Medulla oblongata (tissue), 1 donor: ENCODE data around the gene ATP13A1.

Experiments used
- DNase-seq: peaks from one replicate; pipeline ENCODE4 v3.0.0-alpha.2; 2015; ENCODE audit errors: extremely low spot score

Gene ATP13A1

DNA sequence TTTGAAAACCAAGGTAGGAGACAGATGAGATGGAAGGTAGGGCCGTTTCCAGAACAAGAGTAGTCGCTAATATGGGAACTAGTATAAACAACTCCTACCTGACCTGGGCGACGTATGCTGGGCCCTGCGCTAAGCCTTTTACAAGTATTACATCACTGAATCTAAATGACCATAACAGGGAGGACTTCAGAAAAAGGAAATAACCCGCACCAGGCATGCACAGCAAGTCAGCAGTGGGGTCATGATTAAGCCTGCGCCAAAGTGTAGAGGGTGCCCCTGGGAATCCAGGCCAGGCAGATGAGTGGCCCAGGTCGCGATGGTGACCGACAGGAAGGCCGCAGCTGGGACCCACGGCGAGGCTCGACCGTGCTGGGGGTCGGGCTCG, 613 bp downstream of the ATP13A1 start:
- DNase-seq = no peak

GRCh38 chr19:19662344-19662743, 1.1 kb downstream of the ATP13A1 start:
- no peak for DNase-seq

- DNase-seq = peak; percentile 66
Observed at GRCh38 chr19:19661675-19662251, 1.7 kb downstream of the ATP13A1 start.

DNA sequence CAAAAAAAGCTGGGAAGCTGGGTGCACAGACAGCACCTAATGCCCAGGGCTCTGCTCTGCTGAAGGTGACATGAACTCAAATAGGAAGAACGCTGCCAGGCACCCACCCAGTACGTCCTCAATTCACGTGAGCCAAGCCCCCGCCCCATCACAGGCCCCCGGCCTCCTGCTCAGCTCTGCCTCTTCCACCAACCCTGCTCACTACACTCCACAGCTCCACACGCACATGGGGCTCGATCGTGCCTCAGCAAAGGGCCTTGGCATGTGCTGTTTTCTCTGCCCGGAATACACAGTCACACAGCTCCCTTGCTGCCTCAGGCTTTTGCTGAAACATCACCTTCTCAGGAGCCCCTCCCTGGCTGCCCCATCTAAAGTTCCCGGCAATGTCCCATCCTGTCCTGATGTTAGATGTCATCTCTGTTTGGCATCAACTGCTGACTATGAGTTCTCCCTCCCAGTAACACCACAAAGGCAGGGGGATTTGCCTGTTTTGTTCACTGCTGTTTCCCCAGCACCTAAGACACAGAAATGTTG, 2.3 kb downstream of the ATP13A1 start:
- no peak for DNase-seq

DNA sequence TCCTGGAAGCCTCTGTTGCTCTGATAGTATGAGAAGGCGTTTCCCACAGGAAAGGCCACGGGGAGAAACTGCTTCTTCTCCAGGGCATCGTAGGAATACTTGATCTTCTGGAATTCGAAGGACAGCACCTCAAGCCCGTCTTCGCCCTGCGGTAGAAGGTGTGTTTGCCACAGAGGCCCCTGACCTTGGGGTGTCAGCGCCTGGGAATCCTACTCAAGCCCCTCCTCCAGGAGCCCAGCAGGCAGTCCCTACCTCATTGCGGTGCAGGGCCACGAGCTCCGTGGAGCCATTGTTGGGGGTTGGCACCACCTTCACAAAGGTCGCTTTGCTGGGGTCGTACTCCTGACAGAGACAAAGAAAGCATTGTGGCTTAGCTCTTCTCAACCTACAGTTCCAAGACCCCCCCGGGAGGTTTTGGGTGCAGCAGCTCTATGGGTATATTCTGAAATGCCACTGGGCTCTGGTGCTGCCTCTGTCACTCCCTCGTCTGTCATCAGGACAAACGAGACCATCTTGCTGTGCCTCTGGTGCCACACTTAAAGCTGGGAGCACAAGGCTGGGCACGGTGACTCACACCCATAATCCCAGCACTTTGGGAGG, 3.7 kb downstream of the ATP13A1 start:
- DNase-seq = no peak

DNA sequence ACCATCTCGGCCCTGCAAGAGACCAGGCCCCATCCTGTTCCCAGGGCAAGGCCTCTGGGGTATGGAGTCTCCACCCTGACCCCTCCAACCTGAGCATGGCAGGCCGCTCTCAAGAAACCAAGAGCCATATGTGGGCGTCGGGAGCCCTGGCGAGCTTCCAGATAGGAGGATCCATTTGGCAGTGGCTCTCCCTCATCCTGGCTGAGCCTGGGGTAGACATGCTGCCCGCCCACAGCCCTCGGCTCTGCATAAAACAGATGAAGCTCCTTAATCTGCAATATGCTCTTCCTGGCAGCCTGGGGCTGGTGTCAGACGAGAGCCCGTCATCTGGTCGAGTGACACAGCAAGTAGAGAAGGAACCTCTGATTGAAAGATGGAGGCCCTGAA, 6.1 kb downstream of the ATP13A1 start:
- DNase-seq = no peak

GRCh38 chr19:19656451-19657396, 6.8 kb downstream of the ATP13A1 start:
- DNase-seq = no peak

GRCh38 chr19:19655641-19656343, 7.7 kb downstream of the ATP13A1 start:
- DNase-seq = no peak

DNA sequence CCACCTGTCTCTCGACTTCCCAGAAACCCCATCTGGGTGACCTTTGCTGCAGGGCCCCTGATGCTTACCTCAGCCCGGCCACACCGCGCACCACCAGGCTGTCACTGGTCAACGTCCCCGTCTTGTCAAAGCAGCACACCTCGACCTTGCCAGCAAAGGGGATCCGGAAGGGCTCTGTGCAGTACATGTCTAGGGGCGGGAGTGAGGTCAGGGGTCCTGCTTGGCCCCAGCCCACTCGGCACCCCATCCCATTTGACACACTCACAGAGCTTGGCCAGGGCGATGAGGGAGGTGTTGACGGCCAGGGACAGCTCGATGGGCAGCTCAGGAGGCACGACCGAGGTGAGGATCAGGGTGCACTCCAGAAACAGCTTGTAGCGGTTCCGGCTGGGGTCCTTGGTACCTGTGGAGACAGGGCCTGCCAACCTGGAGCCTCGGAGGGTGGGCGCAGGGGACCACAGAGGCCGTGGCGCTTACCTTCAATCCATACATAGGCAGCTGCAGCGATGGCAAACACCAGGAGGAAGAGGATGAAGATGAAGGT, 8.4 kb downstream of the ATP13A1 start:
- no peak for DNase-seq

DNA sequence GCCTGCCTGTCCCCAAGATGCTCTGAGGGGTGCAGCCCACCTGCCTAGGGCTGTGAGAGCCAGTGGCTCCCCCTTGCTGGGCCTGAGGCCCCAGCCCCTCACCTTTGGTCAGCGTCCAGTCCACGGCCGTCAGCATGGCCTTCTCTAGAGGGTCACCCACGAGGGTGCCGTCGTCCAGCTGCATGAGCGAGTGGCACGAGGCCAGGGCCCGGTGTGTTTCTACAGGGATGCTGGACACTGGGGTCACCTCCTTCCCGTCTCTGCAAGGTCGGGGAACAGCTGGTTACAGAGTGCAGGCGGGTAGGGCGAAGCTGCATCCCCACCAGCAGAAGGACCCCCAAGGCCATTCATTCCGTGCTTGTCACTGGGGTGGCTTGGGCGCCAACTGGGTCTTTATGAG, 9.0 kb downstream of the ATP13A1 start:
- no peak for DNase-seq

DNA sequence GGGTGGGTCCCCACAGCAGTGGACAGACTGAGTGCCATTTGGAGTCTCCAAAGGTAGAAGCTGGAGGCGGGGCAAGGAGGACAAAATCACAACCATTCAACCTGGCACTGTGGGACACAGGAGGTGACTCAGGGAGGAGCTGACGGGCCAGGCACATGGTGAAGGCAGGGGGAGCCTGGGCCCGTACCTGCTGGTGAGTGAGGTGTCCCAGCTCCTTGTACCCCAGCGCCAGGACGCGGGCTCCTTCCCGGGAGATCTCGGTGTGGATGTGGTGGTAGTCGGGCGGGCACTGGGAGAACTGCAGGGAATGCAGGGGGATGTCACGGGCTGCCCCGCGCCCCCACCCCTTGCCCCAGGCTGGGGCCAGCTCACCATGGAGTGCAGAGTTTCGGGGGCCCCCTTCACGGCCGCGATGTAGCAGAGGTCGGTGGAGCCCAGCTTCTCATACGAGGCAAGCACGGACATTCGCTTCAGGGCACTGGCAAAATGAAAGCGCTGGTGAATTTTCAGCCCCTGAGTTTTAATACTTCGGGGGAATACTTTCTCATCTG, 9.8 kb downstream of the ATP13A1 start:
- no peak for DNase-seq

DNA sequence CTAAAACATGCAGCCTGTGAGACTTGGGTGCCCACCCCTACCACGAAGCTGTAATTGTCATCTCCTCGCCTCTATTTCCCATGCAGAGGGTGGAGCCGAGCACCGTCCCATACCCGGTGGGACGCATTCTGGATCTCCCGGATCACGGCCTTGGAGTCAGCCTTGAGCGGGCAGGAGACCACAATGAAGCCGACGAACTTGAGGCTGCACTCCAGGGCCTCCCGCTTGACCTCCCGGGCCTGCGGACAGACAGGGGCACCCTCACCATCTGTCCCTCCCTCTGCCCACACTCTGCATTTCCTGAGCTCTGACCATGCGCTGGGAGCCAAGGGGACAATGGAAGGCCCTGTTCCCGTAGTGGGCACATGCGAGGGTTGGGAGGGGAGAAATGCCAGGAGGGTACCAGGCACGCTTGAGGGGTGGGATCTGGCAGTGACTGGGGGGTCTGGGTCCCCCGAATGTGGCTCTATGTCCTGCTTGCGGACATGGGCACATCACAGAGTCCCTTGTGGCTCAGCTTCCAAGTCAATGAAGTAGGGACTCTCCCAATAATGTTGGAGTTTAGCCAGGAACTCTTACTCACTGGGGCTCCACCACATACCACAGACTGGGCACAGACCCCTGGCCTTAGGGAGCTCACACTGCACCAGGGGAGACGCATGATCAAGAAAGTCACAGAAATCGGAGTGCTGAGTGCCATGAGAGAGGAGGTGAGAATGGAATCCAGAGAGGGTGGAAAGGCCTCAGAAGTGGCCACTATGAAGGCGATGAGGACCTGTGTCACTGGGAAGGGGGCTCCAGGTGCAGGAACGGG, 10.8 kb downstream of the ATP13A1 start:
- DNase-seq = no peak

- peak; percentile 72 for DNase-seq
Observed at GRCh38 chr19:19651076-19651475, 12.4 kb downstream of the ATP13A1 start.

- DNase-seq = no peak
Observed at GRCh38 chr19:19650331-19650730, 13.1 kb downstream of the ATP13A1 start.

DNA sequence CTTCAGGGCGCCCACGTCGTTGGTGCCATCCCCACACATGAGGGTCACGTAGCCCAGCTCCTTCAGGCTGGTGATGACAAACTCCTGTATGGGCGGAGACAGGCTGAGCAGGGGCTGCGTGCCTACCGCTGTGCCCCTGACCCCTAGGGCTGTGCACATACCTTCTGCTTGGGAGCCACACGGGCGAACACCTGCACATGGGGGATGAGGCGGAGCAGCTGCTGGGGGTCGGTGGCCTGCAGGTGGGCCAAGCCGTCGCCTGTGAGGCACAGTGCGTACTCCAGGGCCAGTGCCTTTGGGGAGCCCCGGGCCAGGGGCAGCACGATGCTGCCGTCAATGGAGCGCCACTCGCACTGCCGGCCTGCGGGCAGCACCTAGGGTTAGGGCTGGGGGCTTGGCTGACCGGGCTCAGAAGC, 13.9 kb downstream of the ATP13A1 start:
- no peak for DNase-seq

- DNase-seq = no peak
Observed at GRCh38 chr19:19649155-19649554, 14.3 kb downstream of the ATP13A1 start.

DNA sequence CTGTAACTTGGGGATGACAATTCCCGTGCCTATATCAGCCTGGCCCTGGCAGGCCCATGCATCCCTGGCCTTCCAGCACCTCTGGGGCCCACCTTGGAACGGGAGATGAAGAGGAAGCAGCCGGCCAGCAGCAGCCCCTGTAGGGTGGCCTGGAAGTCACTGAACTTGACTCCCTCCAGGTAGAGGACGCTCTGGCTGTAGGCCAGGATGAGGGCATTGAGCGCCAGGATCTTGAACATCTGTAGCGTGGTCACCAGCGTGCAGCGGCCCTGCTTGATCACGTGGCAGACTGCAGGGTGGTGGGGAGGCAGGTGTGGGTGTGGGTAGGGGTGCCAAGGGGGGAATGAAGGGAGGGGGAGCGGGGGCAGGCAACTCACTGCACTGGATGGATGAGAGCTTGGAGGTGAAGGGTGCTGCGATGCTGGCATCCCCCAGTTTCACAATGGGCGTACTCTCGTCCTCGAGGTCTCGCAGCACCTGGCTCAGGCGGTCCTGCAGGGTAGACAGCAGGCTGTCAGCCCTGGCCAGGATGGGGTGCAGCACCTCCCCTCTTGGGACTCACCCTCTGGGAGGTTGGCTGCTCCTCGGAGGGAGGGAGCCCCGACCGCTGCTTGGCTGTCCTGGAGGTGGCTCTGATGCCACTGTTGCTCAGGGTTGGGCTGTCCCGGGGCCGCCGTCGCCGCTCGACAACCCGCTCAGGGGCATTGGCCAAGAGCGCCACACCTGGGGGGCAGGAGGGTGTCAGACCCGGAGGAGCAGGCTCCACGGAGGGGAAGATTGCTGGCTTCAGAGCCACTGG, 16.2 kb downstream of the ATP13A1 start:
- no peak for DNase-seq

DNA sequence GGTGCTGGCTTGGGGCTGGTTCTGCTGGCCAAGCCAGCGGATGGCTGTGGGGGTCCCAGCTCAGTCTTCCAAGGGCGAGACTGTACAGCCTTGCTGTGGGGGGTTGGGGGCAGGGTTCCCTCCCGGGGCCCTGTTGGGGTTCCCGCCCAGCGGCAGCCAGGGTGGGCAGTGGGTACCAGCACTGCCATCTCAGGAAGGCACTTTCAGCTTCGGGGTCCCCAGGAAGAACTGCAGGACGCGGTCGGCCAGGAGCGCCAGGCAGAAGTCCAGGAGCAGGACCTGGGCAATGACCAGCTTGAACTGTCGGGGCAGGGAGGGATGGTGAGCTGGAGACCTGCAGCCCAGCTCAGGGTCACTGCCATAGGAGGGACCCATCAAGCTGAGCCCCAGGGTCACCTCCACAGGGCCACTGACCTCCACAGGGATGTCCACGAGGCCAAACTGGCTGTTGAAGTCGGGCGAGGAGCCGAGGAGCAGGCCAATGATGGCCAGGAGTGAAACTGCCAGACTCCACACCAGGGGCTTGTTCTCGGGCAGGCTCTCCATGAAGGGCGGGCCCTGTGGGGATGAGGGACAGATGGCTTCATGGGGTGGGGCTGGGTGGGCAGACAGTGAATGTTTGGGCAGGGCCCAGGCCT, 18.1 kb downstream of the ATP13A1 start:
- no peak for DNase-seq

DNA sequence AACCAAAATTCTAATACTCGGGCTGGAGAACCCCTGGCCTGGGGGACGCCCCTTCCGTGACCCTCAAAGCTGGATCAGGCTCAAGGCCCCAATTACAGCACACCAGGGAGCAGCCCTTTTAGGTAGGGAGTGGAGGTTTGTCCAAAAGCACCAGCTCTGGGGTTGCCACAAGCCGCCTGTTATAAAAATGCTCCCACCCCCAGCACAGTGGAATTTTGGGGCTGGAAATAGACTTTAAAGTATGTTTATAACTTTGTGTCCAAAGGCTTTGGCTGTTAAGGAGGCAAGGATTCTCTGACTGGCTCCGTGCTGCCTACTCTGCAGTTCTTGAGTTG, 19.5 kb downstream of the ATP13A1 start:
- DNase-seq = no peak
